Ishikawa (cell line): ENCODE data around the gene SORT1.

Source experiments
- CEBPB ChIP-seq: IDR thresholded peaks from 2 replicates; pipeline ENCODE4 v1.6.1; 2012
- CREB1 ChIP-seq: IDR thresholded peaks from 2 replicates; pipeline ENCODE4 v1.6.1; 2012; ENCODE audit warnings: low read depth
- EGR1 ChIP-seq: IDR thresholded peaks from 2 replicates; pipeline ENCODE4 v1.6.1; 2012
- EP300 ChIP-seq: IDR thresholded peaks from 2 replicates; pipeline ENCODE4 v1.6.1; 2012; ENCODE audit warnings: borderline replicate concordance
- FOXM1 ChIP-seq: IDR thresholded peaks from 2 replicates; pipeline ENCODE4 v1.6.1; 2012; ENCODE audit warnings: low read depth, borderline replicate concordance
- NFIC ChIP-seq: IDR thresholded peaks from 2 replicates; pipeline ENCODE4 v1.6.1; 2012
- RAD21 ChIP-seq: IDR thresholded peaks from 2 replicates; pipeline ENCODE4 v1.6.1; 2012; ENCODE audit warnings: low read depth
- TAF1 ChIP-seq: IDR thresholded peaks from 2 replicates; pipeline ENCODE4 v1.6.1; 2012; ENCODE audit warnings: low read depth, mild to moderate bottlenecking
- TCF12 ChIP-seq: IDR thresholded peaks from 2 replicates; pipeline ENCODE4 v1.6.1; 2012; ENCODE audit warnings: low read depth
- TEAD4 ChIP-seq: IDR thresholded peaks from 2 replicates; pipeline ENCODE4 v1.6.1; 2012
- YY1 ChIP-seq: IDR thresholded peaks from 2 replicates; pipeline ENCODE4 v1.6.1; 2012; ENCODE audit warnings: low read depth
- ZBTB7A ChIP-seq: IDR thresholded peaks from 2 replicates; pipeline ENCODE4 v1.6.1; 2012; ENCODE audit warnings: low read depth
- TF ChIP-seq, protein P1 (sequence below): IDR thresholded peaks from 2 replicates; pipeline ENCODE4 v1.6.1; 2012; ENCODE audit warnings: low read depth, mild to moderate bottlenecking
- TF ChIP-seq, protein P2 (sequence below): IDR thresholded peaks from 2 replicates; pipeline ENCODE4 v1.6.1; 2012
- TF ChIP-seq, protein P3 (sequence below): IDR thresholded peaks from 2 replicates; pipeline ENCODE4 v1.6.1; 2012

SORT1 gene

DNA sequence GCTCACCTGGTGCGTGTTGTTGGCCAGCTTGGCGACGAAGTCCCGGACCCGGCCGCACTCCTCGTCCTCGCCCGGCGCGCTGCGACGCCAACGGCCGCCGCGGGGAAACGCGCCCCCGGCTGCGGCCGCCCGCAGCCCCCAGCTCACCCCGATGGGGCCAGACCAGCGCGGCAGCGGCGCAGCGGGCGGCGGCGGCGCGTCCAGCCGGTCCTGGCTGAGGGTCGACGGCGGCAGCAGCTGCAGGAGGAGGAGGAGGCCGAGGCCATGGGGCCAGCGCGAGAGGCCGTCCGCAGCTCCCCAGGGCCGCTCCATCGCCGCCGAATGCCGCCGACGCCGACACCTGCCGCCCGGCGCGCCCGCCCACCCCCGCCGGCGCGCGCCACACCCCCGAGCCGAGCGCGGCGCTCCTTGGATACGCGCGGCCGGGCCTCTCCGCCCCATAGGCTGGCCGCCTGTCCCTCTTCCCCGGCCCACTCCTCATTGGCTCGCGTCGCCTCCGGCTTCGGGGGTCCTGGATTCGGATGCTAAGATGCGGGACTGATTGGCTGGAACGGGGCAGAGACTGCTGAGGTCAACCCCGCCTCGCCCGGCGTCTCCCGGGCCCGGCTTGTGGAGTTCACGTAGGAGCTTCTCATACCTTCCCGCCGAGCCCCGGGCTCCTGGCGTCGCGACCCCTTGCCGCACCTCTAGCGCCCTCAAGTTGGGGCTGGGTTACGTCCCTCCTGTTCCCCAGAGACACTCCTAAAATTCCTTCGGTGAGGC, at the start of gene SORT1:
Gene SORT1 (minus strand): TSS at position 338 of the 762 bp plus-strand sequence. CDS start 26 bp downstream, at position 312.
- peak; percentile 24; the same call in 1 of the 2 replicates for TF ChIP-seq EP300
- peak; percentile 39; the same call in 1 of the 2 replicates for TF ChIP-seq YY1
- TF ChIP-seq, protein P1, sequence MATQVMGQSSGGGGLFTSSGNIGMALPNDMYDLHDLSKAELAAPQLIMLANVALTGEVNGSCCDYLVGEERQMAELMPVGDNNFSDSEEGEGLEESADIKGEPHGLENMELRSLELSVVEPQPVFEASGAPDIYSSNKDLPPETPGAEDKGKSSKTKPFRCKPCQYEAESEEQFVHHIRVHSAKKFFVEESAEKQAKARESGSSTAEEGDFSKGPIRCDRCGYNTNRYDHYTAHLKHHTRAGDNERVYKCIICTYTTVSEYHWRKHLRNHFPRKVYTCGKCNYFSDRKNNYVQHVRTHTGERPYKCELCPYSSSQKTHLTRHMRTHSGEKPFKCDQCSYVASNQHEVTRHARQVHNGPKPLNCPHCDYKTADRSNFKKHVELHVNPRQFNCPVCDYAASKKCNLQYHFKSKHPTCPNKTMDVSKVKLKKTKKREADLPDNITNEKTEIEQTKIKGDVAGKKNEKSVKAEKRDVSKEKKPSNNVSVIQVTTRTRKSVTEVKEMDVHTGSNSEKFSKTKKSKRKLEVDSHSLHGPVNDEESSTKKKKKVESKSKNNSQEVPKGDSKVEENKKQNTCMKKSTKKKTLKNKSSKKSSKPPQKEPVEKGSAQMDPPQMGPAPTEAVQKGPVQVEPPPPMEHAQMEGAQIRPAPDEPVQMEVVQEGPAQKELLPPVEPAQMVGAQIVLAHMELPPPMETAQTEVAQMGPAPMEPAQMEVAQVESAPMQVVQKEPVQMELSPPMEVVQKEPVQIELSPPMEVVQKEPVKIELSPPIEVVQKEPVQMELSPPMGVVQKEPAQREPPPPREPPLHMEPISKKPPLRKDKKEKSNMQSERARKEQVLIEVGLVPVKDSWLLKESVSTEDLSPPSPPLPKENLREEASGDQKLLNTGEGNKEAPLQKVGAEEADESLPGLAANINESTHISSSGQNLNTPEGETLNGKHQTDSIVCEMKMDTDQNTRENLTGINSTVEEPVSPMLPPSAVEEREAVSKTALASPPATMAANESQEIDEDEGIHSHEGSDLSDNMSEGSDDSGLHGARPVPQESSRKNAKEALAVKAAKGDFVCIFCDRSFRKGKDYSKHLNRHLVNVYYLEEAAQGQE: no peak
- 0 out of 2 replicates have a peak, but pooled peaks have one; percentile 65 for TF ChIP-seq ZBTB7A
- TF ChIP-seq, protein P2, sequence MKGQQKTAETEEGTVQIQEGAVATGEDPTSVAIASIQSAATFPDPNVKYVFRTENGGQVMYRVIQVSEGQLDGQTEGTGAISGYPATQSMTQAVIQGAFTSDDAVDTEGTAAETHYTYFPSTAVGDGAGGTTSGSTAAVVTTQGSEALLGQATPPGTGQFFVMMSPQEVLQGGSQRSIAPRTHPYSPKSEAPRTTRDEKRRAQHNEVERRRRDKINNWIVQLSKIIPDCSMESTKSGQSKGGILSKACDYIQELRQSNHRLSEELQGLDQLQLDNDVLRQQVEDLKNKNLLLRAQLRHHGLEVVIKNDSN: no peak
- peak; percentile 48; the same call in 1 of the 2 replicates for TF ChIP-seq TAF1
- TF ChIP-seq TEAD4: peak; percentile 19; the same call in 1 of the 2 replicates
- peak; percentile 49; the same call in 1 of the 2 replicates for TF ChIP-seq CREB1

DNA sequence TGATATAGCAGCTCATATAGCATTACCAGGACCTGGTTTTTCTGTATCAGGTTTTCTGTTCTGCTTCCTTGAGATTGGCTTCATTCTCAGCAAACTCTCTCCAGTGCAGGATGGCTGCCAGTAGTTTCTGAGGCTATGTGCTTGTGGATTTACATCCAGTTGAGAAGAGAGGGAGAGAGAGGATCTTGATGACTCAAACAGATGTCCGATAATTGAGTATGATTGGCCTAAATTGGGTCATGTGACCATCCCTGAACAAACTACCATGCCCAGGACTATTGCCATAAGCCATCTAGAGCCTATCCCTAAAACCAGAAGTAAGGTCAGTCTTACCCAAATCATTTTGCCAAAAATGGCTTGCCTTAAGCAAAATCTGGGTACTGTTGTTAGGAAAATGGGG, 46.6 kb upstream of the SORT1 start:
- TF ChIP-seq, protein P2: peak; percentile 46; the same call in 1 of the 2 replicates
- no peak for TF ChIP-seq YY1
- no peak for TF ChIP-seq ZBTB7A

DNA sequence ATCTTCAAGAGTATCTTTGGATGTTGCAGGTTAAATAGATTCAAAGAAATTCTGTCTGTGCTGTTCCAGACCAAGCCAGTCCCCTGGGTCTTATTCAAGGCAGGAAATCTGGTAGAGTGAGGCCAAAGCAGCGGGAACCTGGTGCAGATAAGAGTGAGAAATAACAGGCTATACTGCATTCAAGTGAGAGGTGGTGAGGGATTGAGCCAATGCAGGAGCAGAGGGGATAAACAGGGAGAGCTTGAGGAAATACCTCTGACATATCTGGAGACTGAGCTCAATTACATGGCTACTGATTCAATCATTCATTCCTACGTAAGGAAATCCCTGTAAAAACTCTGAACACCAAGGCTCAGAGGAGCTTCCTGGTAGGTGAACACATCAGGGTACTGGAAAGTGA, 45.8 kb upstream of the SORT1 start:
- TF ChIP-seq CEBPB (no peak), CREB1 (no peak)
- TF ChIP-seq, protein P3, sequence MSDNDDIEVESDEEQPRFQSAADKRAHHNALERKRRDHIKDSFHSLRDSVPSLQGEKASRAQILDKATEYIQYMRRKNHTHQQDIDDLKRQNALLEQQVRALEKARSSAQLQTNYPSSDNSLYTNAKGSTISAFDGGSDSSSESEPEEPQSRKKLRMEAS: no peak

DNA sequence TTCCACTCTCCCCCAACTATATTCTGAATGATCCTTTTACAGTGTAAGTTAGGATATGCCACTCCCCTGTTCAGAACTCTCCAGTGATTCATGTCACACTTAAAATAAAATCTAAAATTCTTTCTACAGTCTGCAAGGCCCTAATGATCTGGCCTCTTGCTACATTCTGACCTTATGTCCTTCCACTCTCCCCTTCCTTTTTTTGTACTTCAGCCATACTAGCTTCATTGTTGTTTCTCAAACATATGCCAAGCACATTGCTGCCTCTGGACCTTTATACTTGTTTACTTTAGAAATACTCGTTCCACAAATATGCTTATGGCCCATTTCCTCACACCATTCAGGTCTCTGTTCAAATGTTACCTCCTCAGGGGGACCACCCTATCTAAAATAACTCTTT, 43.4 kb upstream of the SORT1 start:
- TF ChIP-seq CEBPB (no peak), TCF12 (no peak), TEAD4 (no peak), RAD21 (no peak)

DNA sequence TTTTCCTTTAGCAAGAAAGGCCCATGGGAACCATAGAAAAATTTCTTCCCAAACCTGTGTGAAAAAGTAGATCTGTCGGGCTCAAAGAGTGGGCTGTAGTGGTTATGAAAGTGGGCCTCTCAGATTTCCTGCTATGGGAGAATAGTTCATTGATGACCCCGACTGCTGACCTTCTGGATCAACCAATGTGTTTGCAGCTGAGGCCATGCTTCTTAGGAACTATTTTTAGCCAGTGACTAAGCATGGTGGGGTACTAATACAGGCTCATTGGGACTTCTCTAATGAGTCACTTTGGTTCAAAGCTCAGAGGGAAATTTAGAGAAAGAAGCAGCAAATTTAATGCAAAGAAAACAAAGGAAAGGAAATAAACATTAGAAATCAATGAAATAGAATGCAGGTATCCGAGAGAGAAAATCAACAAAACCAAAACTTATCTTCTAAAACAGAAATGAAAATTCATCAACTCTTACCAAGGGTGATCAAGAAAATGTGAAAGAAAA, 41.1 kb upstream of the SORT1 start:
- TF ChIP-seq RAD21 (no peak), TCF12 (no peak), YY1 (no peak), CREB1 (no peak), EP300 (no peak), NFIC (no peak), ZBTB7A (no peak), EGR1 (no peak), TAF1 (no peak), FOXM1 (no peak), TEAD4 (no peak)
- TF ChIP-seq, protein P1: no peak
- TF ChIP-seq, protein P3: no peak

DNA sequence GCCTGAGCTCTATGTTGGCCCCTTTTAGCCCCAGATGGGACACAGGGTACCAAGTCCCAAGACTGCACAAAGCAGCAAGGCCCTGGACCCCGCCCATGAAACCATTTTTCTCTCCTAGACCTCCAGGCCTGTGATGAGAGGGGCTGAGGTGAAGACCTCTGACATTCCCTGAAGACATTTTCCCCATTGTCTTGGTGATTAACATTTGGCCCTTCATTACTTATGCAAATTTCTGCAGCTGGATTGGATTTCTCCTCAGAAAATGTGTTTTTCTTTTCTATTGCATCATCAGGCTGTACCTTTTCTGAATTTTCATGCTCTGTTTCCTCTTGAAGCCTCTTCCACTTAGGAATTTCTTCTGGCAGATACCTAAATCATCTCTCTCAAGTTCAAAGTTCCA, 36.8 kb upstream of the SORT1 start:
- TF ChIP-seq FOXM1 (no peak), TEAD4 (no peak), YY1 (no peak), EP300 (no peak), TCF12 (no peak), TAF1 (no peak), NFIC (no peak), CREB1 (no peak), EGR1 (no peak), RAD21 (no peak), CEBPB (no peak), ZBTB7A (no peak)
- TF ChIP-seq, protein P3: no peak
- TF ChIP-seq, protein P2: no peak
- TF ChIP-seq, protein P1: no peak
